Hepatocyte (in vitro differentiated cells): ENCODE data around the gene STK10.

Experiments used
- EZH2 ChIP-seq: fragments of 200-600 bp; sonication (generic); IDR thresholded peaks from 2 replicates; pipeline ENCODE4 v1.6.1; 2016; ENCODE audit warnings: antibody characterized with exemption, mild to moderate bottlenecking, borderline replicate concordance
- EZH2phosphoT487 ChIP-seq: fragments of 200-600 bp; sonication (generic); IDR thresholded peaks from one replicate; pipeline ENCODE4 v1.6.1; 2018; ENCODE audit warnings: antibody characterized with exemption, mild to moderate bottlenecking, low read depth, moderate library complexity; ENCODE audit not compliant: unreplicated experiment, severe bottlenecking
- TF ChIP-seq, protein P1 (sequence below): fragments of 200-600 bp; sonication (generic); IDR thresholded peaks from 2 replicates; pipeline ENCODE4 v1.5.1; 2016; ENCODE audit warnings: antibody characterized with exemption, mild to moderate bottlenecking; ENCODE audit not compliant: poor library complexity

DNA sequence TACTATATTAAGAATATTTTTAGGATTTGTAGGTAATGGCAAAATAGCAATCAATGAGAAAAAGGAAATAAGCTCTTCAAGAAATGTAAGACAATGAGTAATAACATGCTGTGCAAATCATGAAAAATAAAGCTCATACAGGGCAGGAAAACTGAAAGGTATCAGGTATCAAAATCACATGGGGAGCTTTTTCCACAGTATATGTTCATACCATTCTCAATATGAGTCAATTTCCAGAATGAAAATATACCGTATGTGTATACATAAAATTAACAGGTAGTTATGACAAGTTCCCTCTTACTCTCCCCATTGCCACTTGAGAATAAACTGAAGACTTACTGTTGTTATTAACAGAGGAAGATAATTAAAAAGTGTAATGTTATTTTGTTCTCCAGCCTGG, 41.9 kb upstream of the STK10 start:
- TF ChIP-seq, protein P1, sequence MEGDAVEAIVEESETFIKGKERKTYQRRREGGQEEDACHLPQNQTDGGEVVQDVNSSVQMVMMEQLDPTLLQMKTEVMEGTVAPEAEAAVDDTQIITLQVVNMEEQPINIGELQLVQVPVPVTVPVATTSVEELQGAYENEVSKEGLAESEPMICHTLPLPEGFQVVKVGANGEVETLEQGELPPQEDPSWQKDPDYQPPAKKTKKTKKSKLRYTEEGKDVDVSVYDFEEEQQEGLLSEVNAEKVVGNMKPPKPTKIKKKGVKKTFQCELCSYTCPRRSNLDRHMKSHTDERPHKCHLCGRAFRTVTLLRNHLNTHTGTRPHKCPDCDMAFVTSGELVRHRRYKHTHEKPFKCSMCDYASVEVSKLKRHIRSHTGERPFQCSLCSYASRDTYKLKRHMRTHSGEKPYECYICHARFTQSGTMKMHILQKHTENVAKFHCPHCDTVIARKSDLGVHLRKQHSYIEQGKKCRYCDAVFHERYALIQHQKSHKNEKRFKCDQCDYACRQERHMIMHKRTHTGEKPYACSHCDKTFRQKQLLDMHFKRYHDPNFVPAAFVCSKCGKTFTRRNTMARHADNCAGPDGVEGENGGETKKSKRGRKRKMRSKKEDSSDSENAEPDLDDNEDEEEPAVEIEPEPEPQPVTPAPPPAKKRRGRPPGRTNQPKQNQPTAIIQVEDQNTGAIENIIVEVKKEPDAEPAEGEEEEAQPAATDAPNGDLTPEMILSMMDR: no peak
- no peak for TF ChIP-seq EZH2
- TF ChIP-seq EZH2phosphoT487: no peak
